Measurements from ENCODE around the gene CALR3.

The CALR3 gene

DNA sequence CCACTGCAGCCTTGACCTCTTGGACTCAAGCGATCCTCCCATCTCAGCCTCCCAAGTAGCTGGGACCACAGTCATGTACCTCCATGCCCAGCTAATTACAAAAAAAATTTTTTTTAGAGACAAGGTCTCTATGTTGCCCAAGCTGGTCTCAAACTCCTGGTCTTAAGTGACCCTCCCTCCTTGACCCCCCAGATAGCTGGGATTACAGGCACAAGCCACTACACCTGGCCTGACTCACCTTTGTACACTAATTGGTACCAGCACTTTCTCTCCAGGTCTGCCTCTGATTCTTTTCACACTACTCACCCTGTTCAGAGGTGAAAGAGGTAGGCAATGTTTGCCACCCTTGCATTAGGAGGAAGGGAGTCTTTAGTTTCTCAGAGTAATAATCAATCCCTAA is 18.7 kb downstream of the CALR3 start:
- TF ChIP-seq SIN3A (IDR thresholded peaks at IDR 0.05; ENCODE audit: borderline replicate concordance, insufficient read depth, low read length), result no peak
- no peak for TF ChIP-seq POLR2AphosphoS5 (IDR thresholded peaks at IDR 0.05; ENCODE audit: low read depth, low read length)
- TF ChIP-seq TAF1 (IDR thresholded peaks at IDR 0.05; ENCODE audit: borderline replicate concordance, insufficient read depth, low read length), result no peak
- no peak for TF ChIP-seq FOXP2 (optimal IDR thresholded peaks at IDR 0.05; ENCODE audit: borderline replicate concordance, extremely low read depth, extremely low read length, insufficient read depth)
- TF ChIP-seq, protein P1, sequence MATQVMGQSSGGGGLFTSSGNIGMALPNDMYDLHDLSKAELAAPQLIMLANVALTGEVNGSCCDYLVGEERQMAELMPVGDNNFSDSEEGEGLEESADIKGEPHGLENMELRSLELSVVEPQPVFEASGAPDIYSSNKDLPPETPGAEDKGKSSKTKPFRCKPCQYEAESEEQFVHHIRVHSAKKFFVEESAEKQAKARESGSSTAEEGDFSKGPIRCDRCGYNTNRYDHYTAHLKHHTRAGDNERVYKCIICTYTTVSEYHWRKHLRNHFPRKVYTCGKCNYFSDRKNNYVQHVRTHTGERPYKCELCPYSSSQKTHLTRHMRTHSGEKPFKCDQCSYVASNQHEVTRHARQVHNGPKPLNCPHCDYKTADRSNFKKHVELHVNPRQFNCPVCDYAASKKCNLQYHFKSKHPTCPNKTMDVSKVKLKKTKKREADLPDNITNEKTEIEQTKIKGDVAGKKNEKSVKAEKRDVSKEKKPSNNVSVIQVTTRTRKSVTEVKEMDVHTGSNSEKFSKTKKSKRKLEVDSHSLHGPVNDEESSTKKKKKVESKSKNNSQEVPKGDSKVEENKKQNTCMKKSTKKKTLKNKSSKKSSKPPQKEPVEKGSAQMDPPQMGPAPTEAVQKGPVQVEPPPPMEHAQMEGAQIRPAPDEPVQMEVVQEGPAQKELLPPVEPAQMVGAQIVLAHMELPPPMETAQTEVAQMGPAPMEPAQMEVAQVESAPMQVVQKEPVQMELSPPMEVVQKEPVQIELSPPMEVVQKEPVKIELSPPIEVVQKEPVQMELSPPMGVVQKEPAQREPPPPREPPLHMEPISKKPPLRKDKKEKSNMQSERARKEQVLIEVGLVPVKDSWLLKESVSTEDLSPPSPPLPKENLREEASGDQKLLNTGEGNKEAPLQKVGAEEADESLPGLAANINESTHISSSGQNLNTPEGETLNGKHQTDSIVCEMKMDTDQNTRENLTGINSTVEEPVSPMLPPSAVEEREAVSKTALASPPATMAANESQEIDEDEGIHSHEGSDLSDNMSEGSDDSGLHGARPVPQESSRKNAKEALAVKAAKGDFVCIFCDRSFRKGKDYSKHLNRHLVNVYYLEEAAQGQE (IDR thresholded peaks at IDR 0.05; ENCODE audit: insufficient read depth in 1 of 2, low read depth in 2 of 2, low read length in 2 of 2), result no peak

DNA sequence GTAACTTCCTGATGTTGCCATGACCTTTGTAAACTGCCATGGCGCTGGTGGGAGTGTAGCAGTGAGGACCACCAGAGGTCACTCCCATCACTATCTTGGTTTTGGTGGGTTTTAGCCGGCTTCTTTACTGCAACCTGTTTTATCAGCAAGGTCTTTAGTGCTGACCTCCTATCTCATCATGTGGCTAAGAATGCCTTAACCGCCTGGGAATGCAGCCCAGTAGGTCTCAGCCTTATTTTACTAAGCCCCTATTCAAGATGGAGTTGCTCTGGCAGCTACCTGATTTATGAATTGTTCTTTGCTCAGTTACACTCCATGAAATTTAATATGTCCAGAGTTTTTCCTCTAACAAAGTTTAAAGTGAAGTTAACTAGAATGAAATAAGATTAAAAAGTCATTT is 19.6 kb downstream of the CALR3 start:
- TF ChIP-seq, protein P1 (IDR thresholded peaks at IDR 0.05; ENCODE audit: insufficient read depth in 1 of 2, low read depth in 2 of 2, low read length in 2 of 2), result no peak
- no peak for TF ChIP-seq TAF1 (IDR thresholded peaks at IDR 0.05; ENCODE audit: borderline replicate concordance, insufficient read depth, low read length)
- no peak for TF ChIP-seq POLR2AphosphoS5 (IDR thresholded peaks at IDR 0.05; ENCODE audit: low read depth, low read length)
- TF ChIP-seq FOXP2 (optimal IDR thresholded peaks at IDR 0.05; ENCODE audit: borderline replicate concordance, extremely low read depth, extremely low read length, insufficient read depth), result no peak
- no peak for TF ChIP-seq SIN3A (IDR thresholded peaks at IDR 0.05; ENCODE audit: borderline replicate concordance, insufficient read depth, low read length)

DNA sequence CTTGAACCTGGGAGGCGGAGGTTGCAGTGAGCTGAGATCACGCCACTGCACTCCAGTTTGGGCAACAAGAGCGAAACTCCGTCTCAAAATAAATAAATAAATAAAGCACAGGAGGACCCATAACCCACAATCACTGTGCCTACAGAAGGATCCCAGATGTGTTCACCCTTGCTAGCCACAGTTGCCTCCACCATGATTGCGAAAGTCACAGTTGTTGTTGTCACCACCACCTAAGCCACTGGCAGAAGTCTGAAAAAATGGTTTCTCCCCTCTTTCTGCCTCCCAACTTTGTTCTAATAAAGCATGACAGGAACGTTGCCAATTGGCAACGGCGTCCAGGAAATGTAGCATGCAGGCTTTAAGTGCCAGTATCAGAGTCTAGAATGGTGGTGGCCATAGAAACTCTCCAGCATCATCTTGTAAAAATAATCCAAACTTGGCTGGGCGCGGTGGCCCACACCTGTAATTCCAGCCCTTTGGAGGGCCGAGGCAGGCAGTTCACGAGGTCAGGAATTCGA is 22.0 kb downstream of the CALR3 start:
- TF ChIP-seq TAF1 (IDR thresholded peaks at IDR 0.05; ENCODE audit: borderline replicate concordance, insufficient read depth, low read length) (no peak), POLR2AphosphoS5 (IDR thresholded peaks at IDR 0.05; ENCODE audit: low read depth, low read length) (no peak), FOXP2 (optimal IDR thresholded peaks at IDR 0.05; ENCODE audit: borderline replicate concordance, extremely low read depth, extremely low read length, insufficient read depth) (no peak)

DNA sequence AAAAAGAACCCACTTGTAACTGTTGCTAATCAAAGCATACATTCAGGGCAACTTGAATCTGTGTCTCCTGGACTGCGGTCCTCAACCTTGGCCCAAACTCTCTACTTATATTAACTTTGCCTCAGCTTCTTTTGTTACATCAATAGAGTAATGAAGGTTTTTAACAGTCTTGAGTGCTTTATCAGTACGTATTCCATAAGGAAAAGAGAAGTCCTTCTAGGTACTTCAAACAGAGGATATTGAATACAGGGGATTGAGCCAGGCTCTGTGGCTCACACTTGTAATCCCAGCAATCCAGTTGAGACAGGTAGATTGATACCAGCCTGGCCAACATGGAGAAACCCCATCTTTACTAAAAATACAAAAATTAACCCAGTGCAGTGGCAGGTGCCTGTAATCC is 23.0 kb downstream of the CALR3 start:
- no peak for TF ChIP-seq FOXP2 (optimal IDR thresholded peaks at IDR 0.05; ENCODE audit: borderline replicate concordance, extremely low read depth, extremely low read length, insufficient read depth)
- TF ChIP-seq SIN3A (IDR thresholded peaks at IDR 0.05; ENCODE audit: borderline replicate concordance, insufficient read depth, low read length), result no peak
- TF ChIP-seq, protein P1 (IDR thresholded peaks at IDR 0.05; ENCODE audit: insufficient read depth in 1 of 2, low read depth in 2 of 2, low read length in 2 of 2), result no peak
- TF ChIP-seq TAF1 (IDR thresholded peaks at IDR 0.05; ENCODE audit: borderline replicate concordance, insufficient read depth, low read length), result no peak
- no peak for TF ChIP-seq POLR2AphosphoS5 (IDR thresholded peaks at IDR 0.05; ENCODE audit: low read depth, low read length)

DNA sequence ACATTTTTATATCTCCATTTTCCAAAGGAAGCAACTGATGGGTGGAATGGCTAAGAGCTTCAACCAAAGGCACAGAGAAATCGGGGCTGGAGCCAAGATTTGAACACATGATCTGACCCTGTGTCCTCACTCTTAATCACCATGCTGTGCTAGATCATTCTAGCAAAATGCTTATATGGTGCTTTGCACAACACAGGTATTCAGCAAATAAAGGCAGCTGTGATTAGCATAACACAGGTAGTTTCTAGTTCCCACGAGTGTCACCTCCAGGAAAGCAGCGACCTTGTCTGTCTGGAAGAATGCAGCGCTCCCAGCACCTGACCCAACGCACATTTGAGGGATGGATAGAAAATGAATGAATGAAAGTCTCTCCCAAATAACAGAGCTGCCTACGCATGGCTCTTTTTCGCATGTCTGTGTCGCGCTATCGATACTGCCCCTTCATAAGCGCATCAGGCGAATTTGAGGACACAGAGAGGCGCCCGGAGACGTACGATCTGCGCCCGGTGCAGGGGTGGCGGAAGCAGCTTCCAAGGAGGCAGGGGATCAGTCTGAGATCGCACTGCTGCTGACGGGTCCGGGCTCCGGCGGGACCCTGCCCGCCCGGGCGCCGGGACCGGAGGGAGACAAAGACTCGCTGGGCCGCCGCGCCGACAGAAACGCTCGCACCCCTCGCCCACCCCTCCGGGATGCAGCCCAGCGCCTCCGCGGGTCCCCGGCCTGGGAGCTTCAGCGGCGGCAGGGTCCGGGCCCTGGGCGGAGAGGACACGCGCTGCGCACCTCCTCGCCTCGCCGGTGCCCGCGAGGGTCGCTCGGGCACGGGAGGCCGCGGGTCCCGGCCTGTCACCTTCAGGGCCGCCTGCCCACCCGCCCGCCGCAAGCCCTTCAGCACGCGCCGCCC is 24.8 kb downstream of the CALR3 start:
- TF ChIP-seq SIN3A (IDR thresholded peaks at IDR 0.05; ENCODE audit: borderline replicate concordance, insufficient read depth, low read length), result no peak
- TF ChIP-seq, protein P1 (IDR thresholded peaks at IDR 0.05; ENCODE audit: insufficient read depth in 1 of 2, low read depth in 2 of 2, low read length in 2 of 2), result no peak
- no peak for TF ChIP-seq POLR2AphosphoS5 (IDR thresholded peaks at IDR 0.05; ENCODE audit: low read depth, low read length)
- no peak for TF ChIP-seq TAF1 (IDR thresholded peaks at IDR 0.05; ENCODE audit: borderline replicate concordance, insufficient read depth, low read length)
- TF ChIP-seq FOXP2 (optimal IDR thresholded peaks at IDR 0.05; ENCODE audit: borderline replicate concordance, extremely low read depth, extremely low read length, insufficient read depth), result no peak
